ENCODE measurements around the gene CDH15.
A peak's percentile ranks its signal among the peaks of the same experiment; 100 is the strongest.
"Not testable (repeated sequence)": the region's sequence is repeated elsewhere in the genome, so short reads cannot be mapped to it uniquely, and the experiment has no call there.

Gene CDH15

DNA sequence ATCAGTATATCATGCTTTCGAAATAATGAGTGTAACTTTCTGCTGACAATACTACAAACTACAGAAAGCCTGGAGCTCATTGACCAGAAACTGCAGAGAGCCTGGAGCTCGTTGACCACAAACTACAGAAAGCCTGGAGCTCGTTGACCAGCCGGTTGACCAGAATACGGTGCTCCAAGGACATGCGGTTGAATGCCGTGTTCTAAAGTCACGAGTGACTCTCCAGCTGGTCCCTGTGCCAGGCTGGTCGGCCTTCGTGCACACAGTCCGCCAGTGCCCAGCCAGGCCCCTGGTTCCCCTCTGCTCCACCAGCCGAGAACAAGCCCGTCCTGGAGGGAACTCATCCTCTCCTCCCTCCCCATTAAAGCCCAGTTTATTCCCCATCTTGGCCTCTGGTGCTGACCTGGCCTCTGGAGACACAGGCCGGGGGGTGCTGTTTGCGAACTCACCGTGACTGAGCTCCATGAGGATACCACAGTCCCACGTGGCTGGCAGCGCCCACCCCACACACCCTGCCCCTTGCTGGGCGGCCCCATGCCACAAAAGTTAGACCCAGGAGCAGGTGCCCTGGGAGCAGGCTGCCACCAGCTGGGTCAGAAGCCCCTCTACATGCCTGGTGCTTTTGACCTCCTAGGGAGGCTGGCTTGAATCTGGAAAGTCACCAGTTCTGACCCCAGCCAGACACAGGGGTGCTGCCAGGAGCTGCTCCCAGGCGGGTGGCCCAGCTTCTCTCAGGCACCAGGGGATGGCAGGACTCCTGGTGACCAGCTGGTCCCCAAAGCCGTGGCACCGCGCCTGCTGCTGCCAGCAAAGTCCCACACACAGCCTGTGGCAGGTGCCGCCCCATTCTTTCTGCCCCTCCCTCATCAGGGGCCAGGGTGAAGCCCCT, 15.5 kb upstream of the CDH15 start:
- DNase-seq (ENCODE audit: low read depth): no peak

- no peak for DNase-seq (ENCODE audit: low read depth)
These were observed 14.6 kb upstream of the CDH15 start for GRCh38 chr16:89156740-89157645.

DNA sequence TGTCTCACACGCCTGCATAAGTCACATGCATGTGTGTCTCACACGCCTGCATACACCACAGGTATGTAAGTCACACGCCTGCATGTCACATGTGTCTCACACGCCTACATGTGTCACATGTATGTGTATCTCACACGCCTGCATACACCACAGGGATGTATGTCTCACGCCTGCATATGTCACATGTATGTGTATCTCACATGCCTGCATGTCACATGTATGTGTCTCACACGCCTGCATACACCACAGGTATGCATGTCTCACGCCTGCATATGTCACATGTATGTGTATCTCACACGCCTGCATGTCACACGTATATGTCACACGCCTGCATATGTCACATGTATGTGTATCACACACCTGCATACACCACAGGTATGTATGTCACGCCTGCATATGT, 13.8 kb upstream of the CDH15 start:
- no peak for DNase-seq (ENCODE audit: low read depth)

GRCh38 chr16:89159066-89159849, 12.3 kb upstream of the CDH15 start:
- no peak for DNase-seq (ENCODE audit: low read depth)

GRCh38 chr16:89159850-89160354, 11.6 kb upstream of the CDH15 start:
- DNase-seq (ENCODE audit: low read depth): no peak

DNA sequence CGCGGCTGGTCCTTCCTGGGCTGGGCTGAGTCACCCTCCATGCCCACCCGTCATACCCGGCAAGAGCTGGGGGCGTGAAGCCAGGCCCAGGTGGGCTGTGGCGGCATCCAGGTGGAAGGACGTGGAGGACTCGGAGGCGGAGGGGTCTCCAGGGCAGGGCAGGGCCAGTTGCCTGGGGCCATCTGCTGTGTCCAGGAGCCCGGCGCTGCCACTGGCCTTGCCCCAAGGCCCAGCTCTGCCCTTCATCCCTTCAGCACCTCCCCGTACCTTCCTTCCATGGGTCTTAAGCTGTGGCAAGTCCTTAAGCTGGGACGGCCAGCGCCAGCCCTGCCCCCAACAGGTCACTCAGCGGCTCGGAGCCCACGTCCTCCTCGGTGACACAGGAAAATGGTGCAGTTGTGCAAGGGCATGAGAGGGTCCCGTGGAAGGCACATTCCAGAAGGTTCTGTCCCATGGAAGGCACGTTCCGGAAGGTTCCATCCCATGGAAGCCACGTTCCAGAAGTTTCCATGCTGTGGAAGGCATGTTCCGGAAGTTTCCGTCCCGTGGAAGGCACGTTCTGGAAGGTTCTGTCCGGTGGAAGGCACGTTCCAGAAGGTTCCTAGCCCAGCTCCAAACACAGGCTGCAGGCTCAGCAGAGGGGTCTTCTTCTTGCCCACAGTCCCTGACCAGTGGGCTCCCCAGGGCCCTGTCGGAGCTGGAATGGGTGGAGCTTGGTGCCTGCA, 10.4 kb upstream of the CDH15 start:
- DNase-seq (ENCODE audit: low read depth): no peak

- no peak for DNase-seq (ENCODE audit: low read depth)
These were observed 9.5 kb upstream of the CDH15 start for GRCh38 chr16:89161763-89162713.

DNA sequence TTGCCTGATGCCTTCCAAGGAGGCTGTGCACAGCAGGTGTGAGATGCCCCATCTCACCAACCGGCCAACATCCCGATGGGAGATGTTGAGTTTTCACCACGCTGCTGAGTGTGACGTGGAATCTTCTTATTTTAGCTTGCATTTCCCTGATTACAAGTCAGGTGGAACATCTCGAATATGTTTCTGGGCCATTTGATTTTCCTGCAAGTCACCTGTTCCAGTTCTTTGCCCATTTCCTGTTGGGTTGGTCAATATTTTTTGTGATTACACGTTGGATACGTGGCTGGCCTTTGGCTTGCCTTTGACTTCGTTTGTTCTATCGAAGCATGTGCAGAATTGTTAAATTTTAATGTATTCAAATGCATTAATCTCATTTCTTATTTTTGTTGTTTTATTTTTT, 8.3 kb upstream of the CDH15 start:
- DNase-seq (ENCODE audit: low read depth): no peak

DNA sequence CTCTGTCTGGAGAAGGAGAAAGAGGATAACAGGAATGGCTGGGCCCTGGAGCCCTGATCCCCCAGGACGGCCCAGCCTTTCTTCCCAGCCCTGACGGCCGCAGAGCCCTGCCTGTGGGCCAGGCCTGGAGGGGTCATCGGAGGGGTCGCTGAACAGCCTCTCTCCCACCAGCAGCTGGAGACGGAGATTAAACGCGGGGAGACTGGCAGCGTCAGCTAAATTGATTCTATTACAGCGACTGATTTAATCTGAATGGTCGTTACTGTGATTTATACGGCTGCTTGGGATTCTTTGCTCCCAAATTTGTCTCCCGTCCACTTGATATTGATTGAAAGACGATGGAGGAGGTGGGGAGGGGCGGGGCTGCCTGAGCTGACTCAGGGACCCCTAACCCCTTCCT, 7.1 kb upstream of the CDH15 start:
- DNase-seq (ENCODE audit: low read depth): no peak

- DNase-seq (ENCODE audit: low read depth): no peak
These were observed 6.5 kb upstream of the CDH15 start for GRCh38 chr16:89164847-89165680.

GRCh38 chr16:89165681-89165979, 5.9 kb upstream of the CDH15 start:
- DNase-seq (ENCODE audit: low read depth): not testable (repeated sequence)

- DNase-seq (ENCODE audit: low read depth): no peak
These were observed 4.7 kb upstream of the CDH15 start for GRCh38 chr16:89166696-89167424.

- peak; percentile 90 for DNase-seq (ENCODE audit: low read depth)
These were observed 4.1 kb upstream of the CDH15 start for GRCh38 chr16:89167425-89167941.

- DNase-seq (ENCODE audit: low read depth): no peak
These were observed 3.0 kb upstream of the CDH15 start for GRCh38 chr16:89168381-89169189.

DNA sequence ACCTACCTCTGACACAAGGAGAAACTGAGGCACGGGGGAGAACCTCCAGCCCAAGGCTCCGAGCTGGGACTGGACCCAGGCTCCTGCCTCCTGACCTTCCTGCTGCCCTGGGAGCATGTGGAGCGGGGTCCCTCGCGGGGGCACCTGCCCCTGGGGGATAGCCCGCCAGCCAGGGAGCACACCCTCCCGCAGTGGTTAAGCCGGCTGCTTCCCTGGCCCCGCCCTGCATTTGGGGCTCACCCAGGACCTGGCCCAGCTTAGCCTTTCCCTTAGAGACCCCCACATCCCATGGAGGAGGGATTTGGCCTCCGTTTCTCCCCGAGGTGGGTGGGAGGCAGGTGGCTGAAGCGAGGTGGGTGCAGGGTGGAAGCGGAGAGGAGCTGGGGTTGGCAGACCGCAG, 1.8 kb upstream of the CDH15 start:
- DNase-seq (ENCODE audit: low read depth): no peak

- DNase-seq (ENCODE audit: low read depth): no peak
These were observed 967 bp upstream of the CDH15 start for GRCh38 chr16:89170346-89171215.

- DNase-seq (ENCODE audit: low read depth): no peak
These were observed 601 bp downstream of the CDH15 start for GRCh38 chr16:89172171-89172527.

Data from activated T-cell treated with anti-CD3 and anti-CD28 coated beads for 48 hours (primary cell).